Calu3 (cell line): ENCODE results near the gene NHLRC3. TPM values are rescaled to one million over a fixed set of nuclear protein-coding genes. Genes with fewer than 3 reads are reported as not detected.
A peak's percentile ranks its signal among the peaks of the same experiment; 100 is the strongest.

Experiments
- BruUV-seq: library from RNA; stranded (reverse); fragments of 400-500 nt; replicated peaks from 2 replicates; lab custom pipeline; 2021; lab: Mats Ljungman, UMichigan
- CTCF ChIA-PET: fragments of 300-600 bp; sonication (Branson Sonifier 250); formaldehyde crosslinking; loops from one replicate; lab custom pipeline; 2022; ENCODE audit warnings: antibody characterized with exemption; lab: Charles Lee
- DNase-seq: peaks from one replicate; pipeline ENCODE4 v3.0.0; 2022
- H3K27ac Mint-ChIP-seq: one replicate; pipeline ENCODE4 v1.8.0; 2022; ENCODE audit warnings: mixed read lengths; ENCODE audit not compliant: unreplicated experiment
- H3K27me3 Mint-ChIP-seq: one replicate; pipeline ENCODE4 v1.8.0; 2022; ENCODE audit warnings: mixed read lengths; ENCODE audit not compliant: unreplicated experiment
- H3K36me3 Mint-ChIP-seq: one replicate; pipeline ENCODE4 v1.8.0; 2022; ENCODE audit warnings: mild to moderate bottlenecking, moderate library complexity, mixed read lengths; ENCODE audit not compliant: insufficient read depth, unreplicated experiment
- H3K4me1 Mint-ChIP-seq: one replicate; pipeline ENCODE4 v1.8.0; 2022; ENCODE audit warnings: mild to moderate bottlenecking, low read depth, mixed read lengths; ENCODE audit not compliant: unreplicated experiment
- H3K4me3 Mint-ChIP-seq: one replicate; pipeline ENCODE4 v1.8.0; 2022; ENCODE audit warnings: mild to moderate bottlenecking, low read depth, moderate library complexity, mixed read lengths; ENCODE audit not compliant: unreplicated experiment
- H3K9me3 Mint-ChIP-seq: one replicate; pipeline ENCODE4 v1.8.0; 2022; ENCODE audit warnings: low read depth, mixed read lengths; ENCODE audit not compliant: unreplicated experiment
- CTCF ChIP-seq: fragments of 200-600 bp; IDR thresholded peaks from one replicate; pipeline ENCODE4 v1.8.0; 2022; ENCODE audit warnings: antibody characterized with exemption; ENCODE audit not compliant: unreplicated experiment
- intact Hi-C: fragments of 100-400 bp; cut with micrococcal nuclease; formaldehyde crosslinking; loops from one replicate; pipeline ENCODE4 v1.10.0; 2022; ENCODE audit not compliant: unreplicated experiment
- total RNA-seq: library from RNA; stranded (reverse); gene quantifications from 2 replicates; pipeline ENCODE4 v1.2.3, GENCODE V29; 2022

NHLRC3 gene
- total RNA-seq, 1 experiment from 2014 or later: 23.1 TPM

GRCh38 chr13:39012608-39013007, 25.6 kb upstream of the NHLRC3 start:
- Mint-ChIP-seq H3K4me3 (no peak overlapping the region), H3K9me3 (no peaks in the 10 kb centered on the region), H3K4me1 (no peaks in the 10 kb centered on the region), H3K27ac (no peak overlapping the region), H3K27me3 (no peaks in the 10 kb centered on the region), H3K36me3 (peaks cover 19% of the 10 kb centered on the region)
- no TSS peak for BruUV-seq
- intact Hi-C loops: no loop called here
- CTCF ChIA-PET: no interaction called here
- no peak for TF ChIP-seq CTCF
- no peak for DNase-seq

- Mint-ChIP-seq H3K27ac (peak overlapping the region; percentile 40), H3K9me3 (no peaks in the 10 kb centered on the region), H3K36me3 (peaks cover 21% of the 10 kb centered on the region), H3K4me1 (no peaks in the 10 kb centered on the region), H3K27me3 (no peaks in the 10 kb centered on the region), H3K4me3 (no peak overlapping the region)
- BruUV-seq: no TSS peak
- no peak for TF ChIP-seq CTCF
- CTCF ChIA-PET: no interaction called here
- no peak for DNase-seq
- intact Hi-C loops: no loop called here
Measured at GRCh38 chr13:39013462-39013861, 24.8 kb upstream of the NHLRC3 start.

GRCh38 chr13:39016087-39016486, 22.2 kb upstream of the NHLRC3 start:
- BruUV-seq: no TSS peak
- CTCF ChIA-PET: no interaction called here
- H3K36me3 Mint-ChIP-seq: peaks cover 32% of the 10 kb centered on the region
- intact Hi-C loops: no loop called here
- no peak for TF ChIP-seq CTCF
- no peaks in the 10 kb centered on the region for H3K4me1 Mint-ChIP-seq
- no peak overlapping the region for H3K4me3 Mint-ChIP-seq
- no peaks in the 10 kb centered on the region for H3K9me3 Mint-ChIP-seq
- H3K27ac Mint-ChIP-seq: no peak overlapping the region
- H3K27me3 Mint-ChIP-seq: no peaks in the 10 kb centered on the region
- DNase-seq: no peak

- BruUV-seq: no TSS peak
- no peaks in the 10 kb centered on the region for H3K27me3 Mint-ChIP-seq
- H3K36me3 Mint-ChIP-seq: peaks cover 32% of the 10 kb centered on the region
- H3K4me3 Mint-ChIP-seq: no peak overlapping the region
- TF ChIP-seq CTCF: no peak
- intact Hi-C loops: no loop called here
- CTCF ChIA-PET: interaction anchor here (0.9 kb wide), 1 partner anchor 36 kb away, joined by 3 read pairs; no protein-coding TSS in a partner anchor
- no peaks in the 10 kb centered on the region for H3K4me1 Mint-ChIP-seq
- H3K9me3 Mint-ChIP-seq: no peaks in the 10 kb centered on the region
- H3K27ac Mint-ChIP-seq: no peak overlapping the region
- no peak for DNase-seq
Measured at GRCh38 chr13:39016787-39017186, 21.5 kb upstream of the NHLRC3 start.
